HEK293 (cell line): Measurements from ENCODE around the gene SLC51B.
"Not testable (repeated sequence)": the region's sequence is repeated elsewhere in the genome, so short reads cannot be mapped to it uniquely, and the experiment has no call there.

ENCODE experiments used
- CTCF ChIA-PET: fragments of 350-600 bp; formaldehyde crosslinking; extraction: SDS; loops from one replicate; lab custom pipeline; 2021; ENCODE audit warnings: antibody characterized with exemption; lab: Yijun Ruan, JAX
- POLR2A ChIA-PET: fragments of 300-600 bp; formaldehyde crosslinking; extraction: SDS; loops from one replicate; lab custom pipeline; 2020; ENCODE audit warnings: antibody characterized with exemption, inconsistent platforms; lab: Yijun Ruan, JAX
- H3K27ac ChIP-seq: fragments of 200-500 bp; sonication (Bioruptor generic); 2 replicates; pipeline ENCODE4 v1.5.1; 2014; ENCODE audit warnings: low read depth, low read length, control low read depth, inconsistent platforms; ENCODE audit errors: extremely low read depth
- H3K36me3 ChIP-seq, 2 experiments: fragments of 200-500 bp in 1 of 2; sonication (Bioruptor generic) in 1 of 2; 1 replicate in 1 of 2; 2 replicates in 1 of 2; pipeline ENCODE4 v1.5.1; 2014 to 2017; ENCODE audit warnings: inconsistent platforms in 2 of 2, low read length in 2 of 2; ENCODE audit not compliant: control insufficient read depth in 2 of 2, insufficient read depth in 1 of 2
- H3K4me1 ChIP-seq: fragments of 200-500 bp; sonication (Bioruptor generic); 2 replicates; pipeline ENCODE4 v1.5.1; 2014; ENCODE audit warnings: mild to moderate bottlenecking, low read length, inconsistent platforms; ENCODE audit not compliant: control insufficient read depth, insufficient read depth
- H3K4me3 ChIP-seq: 2 replicates; pipeline ENCODE4 v1.5.1; 2011; ENCODE audit warnings: low read depth, mild to moderate bottlenecking, control low read depth, low read length, moderate library complexity
- H3K9me3 ChIP-seq: fragments of 200-500 bp; sonication (Bioruptor generic); 2 replicates; pipeline ENCODE4 v1.5.1; 2014; ENCODE audit warnings: low read depth, low read length, inconsistent platforms; ENCODE audit not compliant: control insufficient read depth, insufficient read depth
- GLI4 ChIP-seq: fragments of 450-650 bp; formaldehyde crosslinking; IDR thresholded peaks from 2 replicates; pipeline ENCODE4 v1.5.1; 2016; ENCODE audit warnings: missing biosample characterization, missing genetic modification characterization
- RBAK ChIP-seq: fragments of 450-650 bp; formaldehyde crosslinking; IDR thresholded peaks from 2 replicates; pipeline ENCODE4 v1.5.1; 2016; ENCODE audit warnings: missing biosample characterization, missing genetic modification characterization
- ZBTB8A ChIP-seq: fragments of 450-650 bp; formaldehyde crosslinking; IDR thresholded peaks from 2 replicates; pipeline ENCODE4 v1.5.1; 2016; ENCODE audit warnings: missing biosample characterization, missing genetic modification characterization
- ZFHX2 ChIP-seq: fragments of 450-650 bp; formaldehyde crosslinking; conservative IDR thresholded peaks from 2 replicates; pipeline ENCODE4 v1.5.1; 2016; ENCODE audit warnings: missing biosample characterization, missing genetic modification characterization
- ZIC2 ChIP-seq: fragments of 450-650 bp; formaldehyde crosslinking; IDR thresholded peaks from 2 replicates; pipeline ENCODE4 v1.5.1; 2016; ENCODE audit warnings: missing biosample characterization, missing genetic modification characterization
- ZNF114 ChIP-seq: fragments of 450-650 bp; formaldehyde crosslinking; IDR thresholded peaks from 2 replicates; pipeline ENCODE4 v1.5.0; 2017; ENCODE audit warnings: missing biosample characterization, missing genetic modification characterization
- ZNF157 ChIP-seq: fragments of 450-650 bp; formaldehyde crosslinking; IDR thresholded peaks from 2 replicates; pipeline ENCODE4 v1.5.1; 2016; ENCODE audit warnings: missing biosample characterization, missing genetic modification characterization
- ZNF211 ChIP-seq: fragments of 450-650 bp; formaldehyde crosslinking; IDR thresholded peaks from 2 replicates; pipeline ENCODE4 v1.5.1; 2016; ENCODE audit warnings: low read depth, missing biosample characterization, missing genetic modification characterization
- ZNF350 ChIP-seq: fragments of 450-650 bp; formaldehyde crosslinking; IDR thresholded peaks from 2 replicates; pipeline ENCODE4 v1.5.0; 2017; ENCODE audit warnings: missing biosample characterization, mild to moderate bottlenecking, missing genetic modification characterization
- ZNF555 ChIP-seq: fragments of 450-650 bp; formaldehyde crosslinking; conservative IDR thresholded peaks from 2 replicates; pipeline ENCODE4 v1.5.1; 2017; ENCODE audit warnings: missing biosample characterization, mild to moderate bottlenecking, missing genetic modification characterization, inconsistent platforms
- ZNF624 ChIP-seq: fragments of 450-650 bp; formaldehyde crosslinking; IDR thresholded peaks from 2 replicates; pipeline ENCODE4 v1.5.1; 2017; ENCODE audit warnings: missing biosample characterization, missing genetic modification characterization
- ZNF639 ChIP-seq: fragments of 450-650 bp; formaldehyde crosslinking; IDR thresholded peaks from 2 replicates; pipeline ENCODE4 v1.5.1; 2016; ENCODE audit warnings: missing biosample characterization, missing genetic modification characterization
- ZNF777 ChIP-seq: fragments of 450-650 bp; formaldehyde crosslinking; IDR thresholded peaks from 2 replicates; pipeline ENCODE4 v1.5.1; 2017; ENCODE audit warnings: missing biosample characterization, missing genetic modification characterization, borderline replicate concordance
- TF ChIP-seq, protein P1 (sequence below): fragments of 450-650 bp; formaldehyde crosslinking; IDR thresholded peaks from 2 replicates; pipeline ENCODE4 v1.5.1; 2016; ENCODE audit warnings: missing biosample characterization, missing genetic modification characterization

Gene SLC51B

DNA sequence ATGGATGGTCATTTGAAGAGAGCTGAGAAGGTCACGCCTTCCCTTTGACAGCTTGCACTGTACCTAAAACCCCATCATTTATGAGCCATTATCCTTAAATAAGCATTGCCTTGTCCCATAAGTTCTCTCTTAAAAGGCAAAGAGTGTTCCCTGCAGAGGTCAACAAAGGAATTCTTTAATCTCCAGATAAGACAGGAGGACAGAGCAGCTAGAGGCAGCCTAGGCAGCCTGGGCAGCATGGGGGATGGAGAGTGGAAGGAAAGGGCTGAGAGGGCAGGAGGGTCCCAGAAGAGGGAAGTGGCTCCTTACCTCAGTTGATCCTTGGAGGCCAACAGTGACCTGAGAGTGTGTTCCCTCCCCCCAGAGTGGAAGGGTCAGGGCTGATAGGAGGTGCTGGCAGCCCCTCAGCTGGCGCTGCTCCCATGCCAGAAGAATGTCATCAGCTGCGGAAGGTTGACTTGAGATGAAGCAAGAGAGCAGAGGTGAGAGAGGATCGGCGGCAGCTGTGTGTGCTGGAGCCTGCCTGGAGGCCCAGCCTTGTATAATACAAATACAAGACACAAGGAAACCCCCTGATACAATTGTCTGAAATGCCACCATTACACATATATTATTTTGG, 44.1 kb downstream of the SLC51B start:
- no peak overlapping the region for H3K27ac ChIP-seq
- CTCF ChIA-PET, result interaction anchor here (1.0 kb wide), 1 partner anchor 12 kb away, joined by 6 read pairs; no protein-coding TSS in a partner anchor
- POLR2A ChIA-PET, result no interaction called here
- H3K36me3 ChIP-seq, result no peaks in the 10 kb centered on the region
- no peaks in the 10 kb centered on the region for H3K9me3 ChIP-seq
- no peak overlapping the region for H3K4me3 ChIP-seq
- H3K4me1 ChIP-seq, result no peaks in the 10 kb centered on the region
- no peak for TF ChIP-seq ZBTB8A (tag by site-specific recombination)
- TF ChIP-seq ZNF624, result no peak
- no peak for TF ChIP-seq ZNF114 (tag by site-specific recombination)
- TF ChIP-seq ZIC2 (tag by site-specific recombination), result peak; percentile 26; the same call in 1 of the 2 replicates
- TF ChIP-seq GLI4, result no peak
- TF ChIP-seq ZNF555 (tag by site-specific recombination), result no peak
- no peak for TF ChIP-seq ZNF157 (tag by site-specific recombination)
- TF ChIP-seq, protein P1, sequence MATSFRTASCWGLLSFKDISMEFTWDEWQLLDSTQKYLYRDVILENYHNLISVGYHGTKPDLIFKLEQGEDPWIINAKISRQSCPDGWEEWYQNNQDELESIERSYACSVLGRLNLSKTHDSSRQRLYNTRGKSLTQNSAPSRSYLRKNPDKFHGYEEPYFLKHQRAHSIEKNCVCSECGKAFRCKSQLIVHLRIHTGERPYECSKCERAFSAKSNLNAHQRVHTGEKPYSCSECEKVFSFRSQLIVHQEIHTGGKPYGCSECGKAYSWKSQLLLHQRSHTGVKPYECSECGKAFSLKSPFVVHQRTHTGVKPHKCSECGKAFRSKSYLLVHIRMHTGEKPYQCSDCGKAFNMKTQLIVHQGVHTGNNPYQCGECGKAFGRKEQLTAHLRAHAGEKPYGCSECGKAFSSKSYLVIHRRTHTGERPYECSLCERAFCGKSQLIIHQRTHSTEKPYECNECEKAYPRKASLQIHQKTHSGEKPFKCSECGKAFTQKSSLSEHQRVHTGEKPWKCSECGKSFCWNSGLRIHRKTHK (tag by site-specific recombination), result no peak
- no peak for TF ChIP-seq RBAK (tag by site-specific recombination)

DNA sequence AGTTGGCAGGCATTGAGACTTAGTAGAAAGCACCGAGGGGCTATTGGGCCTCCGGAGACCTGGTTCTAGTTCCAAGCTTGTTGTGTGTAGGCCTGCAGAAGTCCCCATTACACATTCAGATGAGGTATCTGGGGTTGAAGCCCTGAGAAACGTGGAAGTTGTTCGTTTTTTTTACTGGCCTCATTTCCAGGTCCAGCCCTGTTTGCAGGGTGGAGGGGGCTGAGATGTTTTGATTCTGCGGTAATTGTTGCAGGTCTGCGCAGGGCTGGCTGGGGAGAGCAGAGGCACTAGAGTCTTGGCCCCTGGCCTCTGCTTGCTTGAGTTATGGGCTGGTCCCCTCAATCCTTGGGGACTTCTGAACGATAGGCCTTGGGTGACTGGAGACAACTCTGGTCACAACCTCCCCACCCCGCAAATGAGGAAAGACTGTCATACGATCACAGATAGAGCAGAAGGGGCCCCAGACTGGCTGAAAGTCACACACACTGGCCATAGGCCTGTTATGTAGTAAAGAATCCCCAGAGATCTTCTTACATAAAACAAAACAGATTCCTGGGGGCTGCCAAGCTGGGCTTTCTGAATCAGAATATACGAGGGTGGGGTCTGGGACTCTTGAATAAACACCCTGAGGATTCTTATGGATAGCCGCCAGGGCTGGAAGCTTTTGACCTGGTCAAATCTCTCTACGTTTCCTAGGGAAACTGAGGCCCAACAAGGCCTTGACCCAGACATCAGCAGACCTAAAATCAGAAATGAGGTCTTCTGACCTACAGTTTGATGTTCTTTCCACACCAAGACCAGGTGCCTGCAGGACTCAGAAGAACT, 47.0 kb downstream of the SLC51B start:
- Histone ChIP-seq H3K4me3 (no peak overlapping the region), H3K9me3 (no peaks in the 10 kb centered on the region), H3K36me3 (peaks cover 0 to 1% of the 10 kb centered on the region in 2 experiments; a peak in 1 of 3 replicates)
- TF ChIP-seq ZIC2 (tag by site-specific recombination), result no peak
- no peak for TF ChIP-seq ZNF211 (tag by site-specific recombination)
- TF ChIP-seq, all 188 proteins: peak for 0
- H3K27ac ChIP-seq, result no peak overlapping the region
- no peaks in the 10 kb centered on the region for H3K4me1 ChIP-seq
- ChIA-PET CTCF (interaction anchor here (0.5 kb wide), 1 partner anchor 8 kb away, joined by 3 read pairs; no protein-coding TSS in a partner anchor), POLR2A (no interaction called here)

- CTCF ChIA-PET, result interaction anchor here (0.9 kb wide), 1 partner anchor 38 kb away, joined by 3 read pairs; no protein-coding TSS in a partner anchor
- no peaks in the 10 kb centered on the region for H3K4me1 ChIP-seq
- POLR2A ChIA-PET, result no interaction called here
Observed at GRCh38 chr15:65092911-65093792, 48.0 kb downstream of the SLC51B start.

DNA sequence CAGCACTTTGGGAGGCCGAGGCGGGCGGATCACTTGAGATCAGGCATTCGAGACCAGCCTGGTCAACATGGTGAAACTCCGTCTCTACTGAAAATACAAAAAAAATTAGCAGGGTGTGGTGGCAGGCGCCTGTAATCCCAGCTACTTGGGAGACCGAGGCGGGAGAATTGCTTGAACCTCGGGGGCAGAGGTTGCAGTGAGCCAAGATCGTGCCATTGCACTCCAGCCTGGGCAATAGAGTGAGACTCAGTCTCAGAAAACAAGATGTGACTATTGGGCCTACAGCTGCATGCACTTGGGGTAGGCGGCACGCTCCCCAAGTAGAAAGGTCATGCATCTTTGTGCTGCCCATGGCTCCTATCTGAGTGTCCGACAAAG, 48.6 kb downstream of the SLC51B start:
- H3K27ac ChIP-seq, H3K4me3 ChIP-seq, H3K9me3 ChIP-seq, POLR2A ChIA-PET, H3K4me1 ChIP-seq: not testable (repeated sequence)
- H3K36me3 ChIP-seq, result peaks cover 0 to 17% of the 10 kb centered on the region in 2 experiments; a peak in 1 of 3 replicates
- CTCF ChIA-PET, result interaction anchor here (0.9 kb wide), 1 partner anchor 39 kb away, joined by 3 read pairs; no protein-coding TSS in a partner anchor

More at GRCh38 chr15:65092911-65093792, 48.0 kb downstream of the SLC51B start:
- Histone ChIP-seq H3K27ac (no peak overlapping the region), H3K36me3 (peaks cover 0 to 11% of the 10 kb centered on the region in 2 experiments; a peak in 1 of 3 replicates), H3K4me3 (no peak overlapping the region), H3K9me3 (no peaks in the 10 kb centered on the region)
- TF ChIP-seq ZNF777 (tag by site-specific recombination) (no peak), ZNF350 (tag by site-specific recombination) (no peak), ZFHX2 (tag by site-specific recombination) (peak; percentile 36; the same call in 1 of the 2 replicates), ZNF639 (tag by site-specific recombination) (no peak)
